Bone marrow (tissue), 2 donors: ENCODE measurements around the gene CHMP3.
"Not testable (repeated sequence)": the region's sequence is repeated elsewhere in the genome, so short reads cannot be mapped to it uniquely, and the experiment has no call there.

Experiments used
- DNase-seq, 2 donors: peaks; one replicate each; lab custom pipeline; 2025; lab: John Stamatoyannopoulos, UW

Gene CHMP3

DNA sequence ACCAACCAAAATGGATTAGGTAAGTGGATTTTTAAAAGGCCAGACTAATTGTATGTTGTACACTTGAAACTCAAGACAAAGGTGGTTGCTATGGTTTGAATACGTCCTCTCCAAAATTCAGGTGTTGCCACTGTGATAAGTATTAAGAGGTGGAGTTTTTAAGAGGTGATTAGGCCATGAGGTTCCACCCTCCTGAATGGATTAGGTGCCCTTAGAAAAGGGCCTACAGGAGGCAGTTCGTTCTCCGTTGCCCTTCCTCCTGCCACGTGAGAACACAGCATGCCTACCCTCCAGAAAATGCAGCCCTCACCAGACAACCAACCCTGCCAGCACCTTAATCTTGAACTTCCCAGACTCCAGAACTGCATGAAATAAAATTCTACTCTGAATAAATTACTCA lies 51.2 kb downstream of the CHMP3 start:
- no peak for DNase-seq

DNA sequence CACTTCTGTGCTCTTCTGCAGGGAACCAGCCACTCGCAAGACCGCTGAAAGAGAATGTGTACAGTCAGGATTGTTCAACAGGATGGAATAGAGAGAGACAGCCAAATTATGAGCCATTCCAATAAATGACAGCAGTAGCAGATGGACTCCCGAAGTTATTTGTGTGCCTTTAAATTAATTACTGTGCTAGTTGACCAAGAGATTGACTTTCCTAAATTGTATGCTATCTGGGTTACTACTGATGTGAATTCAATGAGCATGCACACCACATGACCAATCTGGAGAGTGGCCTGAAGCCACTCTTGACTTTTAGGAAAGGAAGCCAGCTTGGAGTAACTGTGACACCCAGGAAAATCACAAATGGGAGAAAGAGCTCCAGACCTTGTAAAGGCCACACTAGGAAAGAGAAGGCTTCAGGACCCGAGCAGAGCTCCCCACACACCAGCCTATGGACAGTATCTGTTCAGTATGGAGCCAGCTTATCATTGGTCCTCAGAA lies 52.8 kb downstream of the CHMP3 start:
- no peak for DNase-seq

GRCh38 chr2:86507600-86507999 lies 55.6 kb downstream of the CHMP3 start:
- DNase-seq = no peak

DNA sequence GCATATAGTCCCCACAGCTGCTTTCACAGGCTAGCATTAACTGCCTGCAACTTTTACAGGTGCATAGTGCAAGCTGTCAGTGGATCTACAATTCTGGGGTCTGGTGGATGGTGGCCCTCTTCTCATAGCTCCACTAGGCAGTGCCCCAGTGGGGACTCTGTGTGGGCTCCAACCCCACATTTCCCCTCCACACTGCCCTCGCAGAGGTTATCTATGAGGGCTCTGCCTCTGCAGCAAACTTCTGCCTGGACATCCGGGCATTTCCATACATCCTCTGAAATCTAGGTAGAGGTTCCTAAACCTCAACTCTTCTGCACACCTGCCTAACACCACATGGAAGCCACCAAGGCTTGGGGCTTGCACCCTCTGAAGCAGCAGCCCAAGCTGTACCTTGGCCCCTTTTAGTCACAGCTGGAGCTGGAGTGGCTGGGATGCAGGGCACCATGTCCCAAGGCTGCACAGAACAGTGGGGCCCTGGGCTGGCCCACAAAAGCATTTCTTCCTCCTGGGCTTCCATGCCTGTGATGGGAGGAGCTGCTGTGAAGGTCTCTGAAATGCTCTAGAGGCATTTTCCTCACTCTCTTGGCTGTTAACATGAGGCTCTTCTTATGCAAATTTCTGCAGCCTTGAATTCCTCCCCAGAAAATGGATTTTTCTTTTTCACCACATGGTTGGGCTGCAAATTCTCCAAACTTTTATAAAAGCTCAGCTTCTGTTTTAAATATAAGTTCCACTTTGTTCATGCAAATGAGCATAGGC lies 62.7 kb downstream of the CHMP3 start:
- DNase-seq = no peak

DNA sequence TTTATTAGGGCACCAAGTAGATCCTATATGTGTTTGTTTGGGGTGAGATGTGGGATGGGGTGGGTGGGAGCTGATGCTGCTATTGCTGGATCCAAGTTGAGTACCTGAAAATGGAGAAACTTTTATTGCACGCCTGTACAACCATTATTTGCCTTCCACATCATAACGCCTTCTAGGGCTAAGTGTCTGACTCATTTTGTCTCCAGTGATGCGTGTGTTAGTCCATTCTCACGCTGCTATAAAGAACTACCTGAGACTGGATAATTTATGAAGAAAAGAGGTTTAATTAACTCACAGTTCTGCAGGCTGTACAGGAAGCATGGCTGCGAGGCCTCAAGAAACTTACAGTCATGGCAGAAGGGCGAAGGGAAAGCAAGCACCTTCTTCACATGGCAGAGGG lies 63.9 kb downstream of the CHMP3 start:
- no peak for DNase-seq

- no peak for DNase-seq
Measured at GRCh38 chr2:86498468-86499260, 64.6 kb downstream of the CHMP3 start.

GRCh38 chr2:86496391-86496790 lies 66.9 kb downstream of the CHMP3 start:
- not testable (repeated sequence) for DNase-seq

DNA sequence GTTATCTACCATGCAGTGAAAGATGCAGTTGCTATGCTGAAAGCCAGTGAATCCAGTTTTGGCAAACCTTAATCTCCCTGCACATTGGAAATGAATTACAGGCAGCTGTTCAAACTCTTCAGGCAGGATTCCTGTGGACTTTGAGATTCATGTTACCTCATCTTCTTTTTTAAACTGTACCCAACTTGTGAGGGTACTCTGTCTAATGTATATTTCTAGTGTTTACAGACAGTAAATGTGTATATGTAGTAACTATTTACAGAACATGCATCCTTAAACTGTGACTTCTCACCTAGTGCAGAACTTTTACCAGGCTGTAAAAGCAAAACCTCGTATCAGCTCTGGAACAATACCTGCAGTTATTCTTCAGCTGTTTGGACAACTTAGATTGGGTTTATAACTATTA lies 71.2 kb downstream of the CHMP3 start:
- no peak for DNase-seq

DNA sequence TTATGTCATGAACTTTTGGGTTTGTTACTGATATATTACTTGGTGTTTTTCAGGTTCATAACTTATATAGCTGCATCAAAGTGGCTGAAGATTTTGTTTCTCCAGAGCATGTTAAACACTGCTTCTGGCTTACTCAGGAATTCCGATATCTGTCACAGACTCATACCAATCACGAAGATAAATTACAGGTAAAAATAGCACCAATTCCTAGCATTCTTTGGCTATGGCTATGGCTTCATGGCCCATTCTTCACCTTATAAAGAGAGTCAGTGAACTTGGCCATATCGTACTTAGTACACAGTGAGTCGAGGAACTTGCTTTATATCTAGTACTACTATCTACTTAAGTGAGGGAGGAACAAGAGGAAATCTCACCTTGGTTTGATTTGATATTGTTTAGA lies 72.2 kb downstream of the CHMP3 start:
- no peak for DNase-seq

DNA sequence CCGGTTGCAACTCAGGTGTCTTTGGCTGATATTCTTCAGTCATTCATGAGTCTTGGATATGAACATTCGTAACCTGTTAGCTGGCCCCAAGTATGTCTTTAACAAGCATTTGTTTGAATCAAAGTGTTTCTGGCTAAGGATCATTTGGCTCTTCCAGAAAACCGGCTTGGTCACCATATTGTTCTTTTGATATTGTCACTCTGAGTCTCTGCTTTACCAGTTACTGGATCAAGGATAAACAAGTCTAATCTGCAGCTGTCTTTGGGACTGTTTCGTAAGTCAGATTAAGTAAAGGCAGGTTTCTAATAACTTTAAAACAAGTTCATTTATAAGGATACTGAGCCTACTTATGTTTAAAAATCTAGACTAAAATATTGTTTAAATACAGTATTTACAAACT lies 73.0 kb downstream of the CHMP3 start:
- no peak for DNase-seq

DNA sequence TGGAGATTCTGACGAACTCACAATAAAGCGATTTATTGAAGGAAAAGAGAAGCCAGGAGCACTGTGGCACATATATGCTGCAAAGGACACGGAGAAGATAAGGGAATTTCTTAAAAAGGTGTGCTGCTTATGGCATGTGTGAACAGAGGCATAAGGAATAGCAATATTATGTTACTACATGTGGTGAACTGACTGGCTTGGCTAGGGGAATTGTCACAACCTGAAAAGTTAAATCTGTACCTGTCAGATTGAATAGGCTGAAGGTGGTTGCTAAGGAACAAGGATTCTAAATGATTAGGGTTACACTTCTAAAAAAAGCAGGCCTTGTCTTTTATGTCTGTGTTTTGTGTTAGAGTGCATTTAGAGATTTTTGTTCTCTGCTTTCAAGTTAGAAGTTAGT lies 73.7 kb downstream of the CHMP3 start:
- no peak for DNase-seq

DNA sequence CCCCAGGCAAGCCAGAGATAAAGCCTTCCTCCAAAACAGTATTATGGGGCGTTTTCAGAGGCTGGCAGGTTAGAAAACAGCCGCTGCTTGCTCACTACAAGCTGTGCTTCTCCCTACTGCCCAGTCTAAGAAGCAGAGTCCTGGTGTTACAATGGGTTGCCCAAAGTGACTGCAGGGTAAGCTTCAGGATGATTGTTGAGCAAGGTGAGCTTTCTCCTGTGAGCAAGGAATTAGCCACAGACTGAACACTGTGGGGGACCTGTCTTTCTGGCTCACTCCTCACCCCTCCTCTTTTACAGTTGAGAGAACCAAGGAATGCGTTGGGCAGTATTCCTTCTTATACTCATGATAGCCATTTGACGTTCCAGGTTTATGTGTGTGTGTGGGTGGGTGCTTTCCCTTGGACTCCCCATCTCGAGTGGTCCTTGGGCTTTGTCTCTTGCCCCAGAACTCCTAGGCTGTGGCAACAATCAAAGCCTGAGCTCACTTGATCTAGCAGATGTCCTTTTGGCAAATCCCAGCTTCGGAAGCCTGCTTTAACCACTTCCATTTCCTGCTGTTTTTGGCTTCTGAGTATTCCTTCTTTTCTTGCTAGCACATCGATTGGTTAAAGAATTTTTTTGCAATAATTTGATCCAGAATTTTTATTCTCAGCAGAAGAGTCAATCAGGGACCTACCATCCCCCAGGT lies 74.5 kb downstream of the CHMP3 start:
- no peak for DNase-seq

GRCh38 chr2:86487062-86487461 lies 76.2 kb downstream of the CHMP3 start:
- DNase-seq = no peak

GRCh38 chr2:86485802-86486201 lies 77.4 kb downstream of the CHMP3 start:
- DNase-seq = no peak

- no peak for DNase-seq
Measured at GRCh38 chr2:86485103-86485502, 78.1 kb downstream of the CHMP3 start.

DNA sequence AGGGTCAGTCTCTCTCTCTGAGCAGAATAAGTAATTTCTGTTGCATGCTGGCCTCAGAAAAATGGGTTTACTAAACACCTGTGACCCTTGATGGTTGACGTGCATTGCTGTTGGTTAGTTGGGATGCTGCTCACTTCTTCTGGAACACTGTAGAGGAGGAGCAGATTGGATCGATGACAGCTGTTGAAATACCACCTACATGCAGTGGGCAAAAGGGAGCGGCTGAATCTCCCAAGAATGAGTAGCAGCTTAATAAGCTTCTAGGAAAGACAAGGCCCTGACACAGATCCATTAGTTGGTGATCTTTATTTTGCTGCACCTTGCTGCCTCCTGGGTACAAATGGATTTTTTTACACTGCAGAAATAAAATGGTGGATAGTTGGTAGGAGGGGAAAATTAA lies 78.9 kb downstream of the CHMP3 start:
- DNase-seq = no peak

- no peak for DNase-seq
Measured at GRCh38 chr2:86482034-86482433, 81.2 kb downstream of the CHMP3 start.

- DNase-seq = no peak
Measured at GRCh38 chr2:86480105-86480504, 83.1 kb downstream of the CHMP3 start.

GRCh38 chr2:86477349-86477748 lies 85.9 kb downstream of the CHMP3 start:
- DNase-seq = no peak

GRCh38 chr2:86476918-86477317 lies 86.3 kb downstream of the CHMP3 start:
- no peak for DNase-seq

- no peak for DNase-seq
Measured at GRCh38 chr2:86476092-86476491, 87.2 kb downstream of the CHMP3 start.

- DNase-seq = no peak
Measured at GRCh38 chr2:86471637-86472036, 91.6 kb downstream of the CHMP3 start.

DNA sequence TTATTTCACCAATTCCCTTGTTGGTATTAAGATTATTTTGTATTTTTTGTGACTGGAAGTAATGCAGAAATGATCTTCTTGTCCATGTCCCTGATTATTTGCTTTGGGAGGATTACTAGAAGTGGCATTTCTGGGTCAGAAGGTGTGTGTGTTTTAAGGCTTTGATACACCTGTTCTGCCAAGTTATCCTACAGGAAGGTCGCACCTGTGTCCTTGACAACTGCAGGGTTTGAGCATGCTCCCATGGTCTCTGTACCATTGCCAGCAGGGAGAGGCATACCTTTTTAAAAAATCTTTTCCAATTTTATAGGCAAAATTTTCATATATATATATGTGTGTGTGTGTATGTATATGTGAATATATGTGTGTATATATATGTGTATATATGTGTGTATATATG lies 92.4 kb downstream of the CHMP3 start:
- DNase-seq = no peak
